Measurements from ENCODE around the gene FMO5. TPM values are rescaled to one million over a fixed set of nuclear protein-coding genes. Genes with fewer than 3 reads are reported as not detected.
"Not testable (repeated sequence)": the region's sequence is repeated elsewhere in the genome, so short reads cannot be mapped to it uniquely, and the experiment has no call there.

Gene FMO5
- total and polyA plus RNA-seq, 12 donors, result 4.6 to 28.4 (median 10.4) TPM

DNA sequence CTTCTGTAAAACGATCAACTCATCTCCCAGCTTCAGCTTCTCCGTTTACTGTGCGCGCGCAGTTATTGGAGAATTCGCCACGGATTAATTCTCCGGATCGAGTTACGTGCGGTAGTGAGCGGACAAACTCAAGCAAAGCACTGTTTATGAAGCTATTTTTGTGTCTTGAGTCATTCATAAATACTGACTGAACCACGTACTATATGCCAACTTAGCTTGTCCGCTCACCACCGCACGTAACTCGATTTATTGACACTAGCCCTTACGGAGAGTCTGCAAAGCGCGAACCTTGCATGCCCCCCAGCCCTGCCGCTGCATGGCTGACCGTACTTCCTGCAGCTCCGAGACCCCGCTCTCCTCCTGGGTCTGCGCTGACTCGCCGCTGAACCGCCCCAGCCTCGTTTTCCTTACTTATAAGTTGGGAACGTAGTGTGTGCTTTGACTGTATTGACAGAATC, 18.1 kb upstream of the FMO5 start:
- TF ChIP-seq, protein P1, sequence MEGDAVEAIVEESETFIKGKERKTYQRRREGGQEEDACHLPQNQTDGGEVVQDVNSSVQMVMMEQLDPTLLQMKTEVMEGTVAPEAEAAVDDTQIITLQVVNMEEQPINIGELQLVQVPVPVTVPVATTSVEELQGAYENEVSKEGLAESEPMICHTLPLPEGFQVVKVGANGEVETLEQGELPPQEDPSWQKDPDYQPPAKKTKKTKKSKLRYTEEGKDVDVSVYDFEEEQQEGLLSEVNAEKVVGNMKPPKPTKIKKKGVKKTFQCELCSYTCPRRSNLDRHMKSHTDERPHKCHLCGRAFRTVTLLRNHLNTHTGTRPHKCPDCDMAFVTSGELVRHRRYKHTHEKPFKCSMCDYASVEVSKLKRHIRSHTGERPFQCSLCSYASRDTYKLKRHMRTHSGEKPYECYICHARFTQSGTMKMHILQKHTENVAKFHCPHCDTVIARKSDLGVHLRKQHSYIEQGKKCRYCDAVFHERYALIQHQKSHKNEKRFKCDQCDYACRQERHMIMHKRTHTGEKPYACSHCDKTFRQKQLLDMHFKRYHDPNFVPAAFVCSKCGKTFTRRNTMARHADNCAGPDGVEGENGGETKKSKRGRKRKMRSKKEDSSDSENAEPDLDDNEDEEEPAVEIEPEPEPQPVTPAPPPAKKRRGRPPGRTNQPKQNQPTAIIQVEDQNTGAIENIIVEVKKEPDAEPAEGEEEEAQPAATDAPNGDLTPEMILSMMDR (IDR thresholded peaks at IDR 0.05), result no peak
- TF ChIP-seq POLR2A (IDR thresholded peaks at IDR 0.05), result no peak
- WGBS, 4 donors, result 0 to 1% (median 0%) methylated on average over 23 to 30 of the region's 30 CpGs

GRCh38 chr1:147242449-147243227, 17.5 kb upstream of the FMO5 start, which contains the start of gene CHD1L:
Gene CHD1L, plus strand, starts transcription at chr1:147242684. Its CDS starts 20 bp downstream, at chr1:147242704.
- peaks cover 0 to 25% of the 10 kb centered on the region in 2 donors for H3K4me1 ChIP-seq (replicated peaks in 1 of 2)
- intact Hi-C loops (cut with DNase I), result loop anchor here (2.0 to 5.0 kb wide), 2 partner anchors 70 kb away; partner anchors contain the start of gene PRKAB2 (in 2 of the 2)
- DNase-seq, result peak; percentile 95 to 98 (median 96)
- H3K36me3 ChIP-seq (replicated peaks in 1 of 2), result no peaks in the 10 kb centered on the region
- H3K9me3 ChIP-seq (replicated peaks in 1 of 3), result no peaks in the 10 kb centered on the region
- no peaks in the 10 kb centered on the region for H3K27me3 ChIP-seq
- peak within 1 kb of the TSS; percentile 36 to 93 (median 77) for H3K4me3 ChIP-seq
- 0% methylated on average over 7 to 82 of the region's 82 CpGs for WGBS, 4 donors
- TF ChIP-seq, protein P1 (IDR thresholded peaks at IDR 0.05), result peak; percentile 52 to 98 (median 84)
- TF ChIP-seq POLR2A (IDR thresholded peaks at IDR 0.05), result peak in 1 of 2 donors; percentile 72
- H3K27ac ChIP-seq, result peak within 1 kb of the TSS; percentile 58 to 96 (median 90)

More for the DNA sequence above, 18.1 kb upstream of the FMO5 start:
- peak in 4 of 7 donors; percentile 41 to 42 (median 41) for DNase-seq
- Histone ChIP-seq H3K27ac (peak overlapping the region in 4 of 5 donors; percentile 83 to 96 (median 92)), H3K4me3 (peak overlapping the region; percentile 36 to 93 (median 77)), H3K27me3 (no peaks in the 10 kb centered on the region), H3K9me3 (replicated peaks in 1 of 3) (no peaks in the 10 kb centered on the region), H3K36me3 (replicated peaks in 1 of 2) (no peaks in the 10 kb centered on the region), H3K4me1 (replicated peaks in 1 of 2) (peaks cover 0 to 25% of the 10 kb centered on the region in 2 donors)
- intact Hi-C loops (cut with DNase I), result loop anchor here (2.0 to 5.0 kb wide), 2 partner anchors 70 to 71 kb away; partner anchors contain the start of gene PRKAB2 (in 2 of the 2)

DNA sequence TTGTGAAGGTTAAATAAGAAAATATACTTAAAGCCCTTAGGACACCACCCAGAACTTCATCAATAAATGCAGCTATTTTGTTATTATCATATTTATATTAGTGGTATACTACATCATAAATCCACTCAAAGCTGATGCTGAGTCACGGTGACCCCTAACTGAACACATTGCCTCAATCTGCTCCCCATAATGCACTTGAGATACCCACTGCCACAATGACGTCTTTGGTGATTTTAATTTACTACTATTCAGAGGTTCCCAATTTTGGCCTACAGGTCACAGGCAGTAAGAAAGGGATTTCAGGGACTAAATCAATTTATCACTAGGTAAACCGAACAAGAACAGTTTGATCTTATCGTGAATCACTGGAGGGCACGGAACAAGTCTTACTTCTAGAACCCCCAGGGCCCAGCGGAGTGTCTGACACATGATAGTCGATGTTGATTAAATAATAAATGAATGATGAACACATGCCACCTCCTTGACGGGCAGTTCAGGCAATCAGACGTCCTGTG, 16.9 kb upstream of the FMO5 start:
- 14 to 28% (median 18%) methylated on average over 8 to 9 of the region's 9 CpGs for WGBS, 4 donors
- H3K27ac ChIP-seq, result peak overlapping the region in 4 of 5 donors; percentile 83 to 96 (median 92)

DNA sequence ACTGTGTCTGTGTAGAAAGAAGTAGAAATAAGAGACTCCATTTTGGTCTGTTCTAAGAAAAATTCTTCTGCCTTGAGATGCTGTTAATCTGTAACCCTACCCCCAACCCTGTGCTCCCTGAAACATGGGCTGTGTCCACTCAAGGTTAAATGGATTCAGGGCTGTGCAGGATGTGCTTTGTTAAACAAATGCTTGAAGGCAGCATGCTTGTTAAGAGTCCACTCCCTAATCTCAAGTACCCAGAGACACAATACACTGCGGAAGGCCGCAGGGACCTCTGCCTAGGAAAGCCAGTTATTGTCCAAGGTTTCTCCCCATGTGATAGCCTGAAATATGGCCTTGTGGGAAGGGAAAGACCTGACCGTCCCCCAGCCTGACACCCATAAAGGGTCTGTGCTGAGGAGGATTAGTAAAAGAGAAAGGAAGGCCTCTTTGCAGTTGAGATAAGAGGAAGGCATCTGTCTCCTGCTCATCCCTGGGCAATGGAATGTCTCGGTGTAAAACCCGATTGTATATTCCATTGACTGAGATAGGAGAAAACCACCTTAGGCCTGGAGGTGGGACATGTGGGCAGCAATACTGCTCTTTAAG, 15.1 kb upstream of the FMO5 start:
- H3K36me3 ChIP-seq (replicated peaks in 1 of 2); H3K4me3 ChIP-seq; DNase-seq; H3K27me3 ChIP-seq; H3K27ac ChIP-seq; H3K9me3 ChIP-seq (replicated peaks in 1 of 3): not testable (repeated sequence)
- WGBS, 4 donors, result 88 to 97% (median 93%) methylated on average over 5 of the region's 5 CpGs
- intact Hi-C loops (cut with DNase I), result loop anchor here in 1 of 2 donors (5.0 kb wide), 1 partner anchor 68 kb away; the partner anchor contains the start of gene PRKAB2
- H3K4me1 ChIP-seq (replicated peaks in 1 of 2), result peaks cover 0 to 19% of the 10 kb centered on the region in 2 donors

More for the DNA sequence above, 16.9 kb upstream of the FMO5 start:
- Histone ChIP-seq H3K4me3 (peak overlapping the region in 2 of 4 donors; percentile 75 to 93), H3K4me1 (replicated peaks in 1 of 2) (peaks cover 0 to 21% of the 10 kb centered on the region in 2 donors), H3K9me3 (replicated peaks in 1 of 3) (no peaks in the 10 kb centered on the region), H3K27me3 (no peaks in the 10 kb centered on the region), H3K36me3 (replicated peaks in 1 of 2) (no peaks in the 10 kb centered on the region)
- no peak for DNase-seq
- intact Hi-C loops (cut with DNase I), result loop anchor here (2.0 to 5.0 kb wide), 2 partner anchors 69 to 70 kb away; partner anchors contain the start of gene PRKAB2 (in 2 of the 2)
- TF ChIP-seq, protein P1 (IDR thresholded peaks at IDR 0.05), result no peak
- TF ChIP-seq POLR2A (IDR thresholded peaks at IDR 0.05), result no peak

Data from adrenal gland (tissue), 12 donors.